ENCODE measurements around the gene MED12. TPM values are rescaled to one million over a fixed set of nuclear protein-coding genes. Genes with fewer than 3 reads are reported as not detected.

MED12 gene
- total RNA-seq, 1 donor = 31.5 TPM

DNA sequence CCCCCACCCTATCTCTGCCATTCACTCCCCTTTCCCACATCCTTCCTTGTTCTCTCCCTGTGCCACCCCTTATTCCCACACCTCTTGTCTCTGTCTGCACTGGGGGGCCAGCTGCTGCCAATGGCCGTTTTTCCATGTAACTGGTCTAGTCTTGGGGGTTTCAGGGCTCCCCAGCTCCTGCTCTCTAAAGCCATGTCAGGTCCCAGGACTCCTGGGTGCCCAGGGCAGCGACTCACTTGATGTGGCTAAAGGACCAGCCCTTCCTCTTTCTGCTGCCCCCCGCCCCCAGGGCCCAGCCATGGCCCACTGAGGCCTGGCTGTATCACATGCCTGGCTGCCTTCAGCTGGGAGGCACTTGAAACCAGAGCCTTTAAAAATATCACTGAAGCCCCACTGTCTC, 36.2 kb downstream of the MED12 start:
- H3K4me3 ChIP-seq (ENCODE audit: low read depth, low read length) = no peak overlapping the region
- no peak for DNase-seq (ENCODE audit: low read depth)
- TF ChIP-seq, protein P1, sequence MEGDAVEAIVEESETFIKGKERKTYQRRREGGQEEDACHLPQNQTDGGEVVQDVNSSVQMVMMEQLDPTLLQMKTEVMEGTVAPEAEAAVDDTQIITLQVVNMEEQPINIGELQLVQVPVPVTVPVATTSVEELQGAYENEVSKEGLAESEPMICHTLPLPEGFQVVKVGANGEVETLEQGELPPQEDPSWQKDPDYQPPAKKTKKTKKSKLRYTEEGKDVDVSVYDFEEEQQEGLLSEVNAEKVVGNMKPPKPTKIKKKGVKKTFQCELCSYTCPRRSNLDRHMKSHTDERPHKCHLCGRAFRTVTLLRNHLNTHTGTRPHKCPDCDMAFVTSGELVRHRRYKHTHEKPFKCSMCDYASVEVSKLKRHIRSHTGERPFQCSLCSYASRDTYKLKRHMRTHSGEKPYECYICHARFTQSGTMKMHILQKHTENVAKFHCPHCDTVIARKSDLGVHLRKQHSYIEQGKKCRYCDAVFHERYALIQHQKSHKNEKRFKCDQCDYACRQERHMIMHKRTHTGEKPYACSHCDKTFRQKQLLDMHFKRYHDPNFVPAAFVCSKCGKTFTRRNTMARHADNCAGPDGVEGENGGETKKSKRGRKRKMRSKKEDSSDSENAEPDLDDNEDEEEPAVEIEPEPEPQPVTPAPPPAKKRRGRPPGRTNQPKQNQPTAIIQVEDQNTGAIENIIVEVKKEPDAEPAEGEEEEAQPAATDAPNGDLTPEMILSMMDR (IDR thresholded peaks at IDR 0.05; ENCODE audit: insufficient read depth, low read depth, low read length) = no peak

DNA sequence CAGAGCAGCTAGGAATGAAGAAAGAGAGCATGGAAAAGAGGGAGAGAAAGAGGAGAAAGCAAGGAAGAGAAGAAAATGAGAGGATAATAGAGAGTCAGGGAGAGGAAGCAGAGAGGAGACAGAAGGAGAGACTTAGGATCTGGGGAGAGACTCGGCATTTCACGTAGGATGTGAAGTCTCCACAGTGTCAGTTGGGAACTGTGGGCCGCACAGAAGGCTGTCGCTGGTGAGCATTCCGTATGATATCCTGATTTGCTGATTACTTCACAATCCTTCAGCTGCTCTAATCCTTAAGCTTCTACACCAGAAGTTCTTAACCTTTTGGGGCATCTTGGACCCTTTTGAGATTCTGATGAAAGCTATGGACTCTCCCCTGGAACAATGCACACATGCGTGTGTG, 40.2 kb downstream of the MED12 start:
- DNase-seq (ENCODE audit: low read depth) = no peak
- H3K4me3 ChIP-seq (ENCODE audit: low read depth, low read length) = no peak overlapping the region
- TF ChIP-seq, protein P1 (IDR thresholded peaks at IDR 0.05; ENCODE audit: insufficient read depth, low read depth, low read length) = no peak

DNA sequence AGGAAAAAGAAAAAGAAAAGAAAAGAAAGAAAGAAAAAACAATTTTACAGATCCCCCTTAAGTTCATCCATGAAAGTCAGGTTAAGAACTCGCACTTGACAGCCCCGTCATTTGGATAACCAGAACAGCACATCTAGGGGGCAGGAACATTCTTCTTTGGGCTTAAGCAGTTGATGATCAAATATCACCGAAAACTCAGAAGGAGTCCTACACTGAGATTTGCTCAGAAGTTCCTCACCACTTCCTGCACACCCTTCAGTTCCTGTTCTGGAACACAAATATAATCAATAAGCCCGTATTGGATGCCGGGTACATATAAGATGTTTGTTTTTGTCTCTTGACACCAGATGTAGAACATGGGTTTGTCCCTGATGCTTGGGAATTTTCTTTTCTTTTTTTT, 40.9 kb downstream of the MED12 start:
- no peak overlapping the region for H3K4me3 ChIP-seq (ENCODE audit: low read depth, low read length)
- TF ChIP-seq, protein P1 (IDR thresholded peaks at IDR 0.05; ENCODE audit: insufficient read depth, low read depth, low read length) = no peak
- no peak for DNase-seq (ENCODE audit: low read depth)

DNA sequence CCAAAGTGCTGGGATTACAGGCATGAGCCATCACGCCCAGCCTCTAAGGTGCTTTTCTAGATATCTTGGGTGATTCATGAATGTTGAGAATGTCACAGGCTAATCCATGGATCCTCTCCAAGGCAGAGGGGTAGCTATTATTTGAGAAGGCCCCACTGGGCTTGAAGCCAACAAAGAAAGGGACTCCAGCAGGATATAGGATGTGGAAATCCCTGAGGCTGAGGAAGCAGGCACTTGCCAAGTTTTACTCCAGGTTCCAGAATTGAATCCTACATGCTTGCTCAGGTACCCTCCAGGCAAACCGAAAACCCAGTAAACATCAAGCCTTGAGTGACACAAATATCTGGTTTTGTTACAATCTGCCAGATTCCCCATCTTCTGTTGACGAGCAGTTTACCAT, 42.1 kb downstream of the MED12 start:
- DNase-seq (ENCODE audit: low read depth) = no peak
- TF ChIP-seq, protein P1 (IDR thresholded peaks at IDR 0.05; ENCODE audit: insufficient read depth, low read depth, low read length) = no peak
- no peak overlapping the region for H3K4me3 ChIP-seq (ENCODE audit: low read depth, low read length)

DNA sequence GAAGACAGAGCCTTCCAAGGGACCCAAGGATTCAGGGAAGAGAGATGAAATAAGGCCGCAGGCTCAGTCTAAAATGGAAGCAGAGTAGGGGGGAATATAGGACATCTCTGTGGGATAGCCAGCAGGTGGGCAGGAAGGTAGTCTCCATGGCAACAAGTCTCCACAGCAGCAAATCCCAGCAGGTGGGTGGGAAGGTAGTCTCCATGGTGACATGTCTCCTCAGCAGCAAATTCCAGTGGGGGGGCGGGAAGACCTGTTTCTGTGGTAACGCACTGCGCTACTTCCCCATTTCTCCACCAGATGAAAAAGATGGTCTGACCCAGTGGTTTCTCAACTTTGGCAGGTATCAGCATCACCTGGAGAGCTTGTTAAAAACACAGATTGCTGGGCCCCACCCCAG, 44.6 kb downstream of the MED12 start:
- TF ChIP-seq, protein P1 (IDR thresholded peaks at IDR 0.05; ENCODE audit: insufficient read depth, low read depth, low read length) = no peak
- H3K4me3 ChIP-seq (ENCODE audit: low read depth, low read length) = no peak overlapping the region
- no peak for DNase-seq (ENCODE audit: low read depth)

DNA sequence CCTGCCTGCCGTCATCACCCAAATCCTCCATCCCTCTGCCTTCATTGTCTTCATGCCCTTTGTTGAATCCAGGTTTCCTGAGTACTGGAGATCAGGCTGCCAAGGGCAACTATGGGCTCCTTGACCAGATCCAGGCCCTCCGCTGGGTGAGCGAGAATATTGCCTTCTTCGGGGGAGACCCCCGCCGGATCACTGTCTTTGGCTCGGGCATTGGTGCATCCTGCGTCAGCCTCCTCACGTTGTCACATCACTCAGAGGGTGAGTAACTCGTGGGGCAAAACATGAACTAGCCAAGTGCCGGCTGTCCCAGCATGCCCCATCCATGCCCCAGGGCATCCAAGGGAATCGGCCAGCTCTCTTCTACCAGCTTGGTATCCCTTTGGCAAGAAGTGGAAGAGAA, 45.7 kb downstream of the MED12 start:
- no peak for DNase-seq (ENCODE audit: low read depth)
- H3K4me3 ChIP-seq (ENCODE audit: low read depth, low read length) = no peak overlapping the region
- TF ChIP-seq, protein P1 (IDR thresholded peaks at IDR 0.05; ENCODE audit: insufficient read depth, low read depth, low read length) = no peak

DNA sequence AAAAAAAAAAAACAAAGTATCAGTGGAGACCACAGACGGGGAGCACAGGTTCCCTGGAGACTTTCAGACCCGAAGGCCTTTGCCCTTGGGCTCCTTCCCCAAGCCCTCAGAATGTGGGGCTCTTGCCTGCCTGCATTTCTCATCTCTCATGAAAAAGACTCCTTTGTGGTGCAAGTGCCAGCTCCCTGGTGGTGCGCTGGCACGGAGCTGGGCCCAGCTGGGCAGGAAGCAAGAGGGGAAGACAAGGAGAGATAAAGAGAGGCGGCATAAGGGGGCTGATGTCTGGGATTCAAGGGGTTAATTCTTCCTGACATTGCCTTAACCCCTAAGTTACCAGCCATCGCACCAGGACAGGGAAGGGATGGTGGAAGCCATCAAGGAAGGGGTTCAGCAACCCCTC, 48.1 kb downstream of the MED12 start:
- TF ChIP-seq, protein P1 (IDR thresholded peaks at IDR 0.05; ENCODE audit: insufficient read depth, low read depth, low read length) = no peak
- no peak overlapping the region for H3K4me3 ChIP-seq (ENCODE audit: low read depth, low read length)

More for the DNA sequence above, 48.1 kb downstream of the MED12 start:
- DNase-seq (ENCODE audit: low read depth) = no peak

Measured in fibroblast of villous mesenchyme (primary cell).